ENCODE data around the gene NEDD9.

Gene NEDD9

GRCh38 chr6:11207199-11207968 lies 25.1 kb downstream of the NEDD9 start:
- H3K36me3 Mint-ChIP-seq (ENCODE audit: low read depth), result peaks cover 41% of the 10 kb centered on the region
- no peaks in the 10 kb centered on the region for H3K9me3 Mint-ChIP-seq
- H3K27me3 Mint-ChIP-seq (ENCODE audit: low read depth), result no peaks in the 10 kb centered on the region
- peaks cover 41% of the 10 kb centered on the region for H3K4me1 Mint-ChIP-seq
- H3K27ac Mint-ChIP-seq, result peak overlapping the region; percentile 20 to 76 (median 37)
- TF ChIP-seq CTCF (IDR thresholded peaks at IDR 0.05; ENCODE audit: unreplicated experiment in 3 of 3), result no peak
- H3K4me3 Mint-ChIP-seq, result no peak overlapping the region

- H3K27ac Mint-ChIP-seq, result peak overlapping the region; percentile 20 to 76 (median 37)
- no peaks in the 10 kb centered on the region for H3K9me3 Mint-ChIP-seq
- no peak for TF ChIP-seq CTCF (IDR thresholded peaks at IDR 0.05; ENCODE audit: unreplicated experiment in 3 of 3)
- H3K27me3 Mint-ChIP-seq (ENCODE audit: low read depth), result no peaks in the 10 kb centered on the region
- H3K4me1 Mint-ChIP-seq, result peaks cover 43% of the 10 kb centered on the region
- H3K4me3 Mint-ChIP-seq, result no peak overlapping the region
- H3K36me3 Mint-ChIP-seq (ENCODE audit: low read depth), result peaks cover 37% of the 10 kb centered on the region
Measured at GRCh38 chr6:11206576-11206975, 25.9 kb downstream of the NEDD9 start.

- H3K27ac Mint-ChIP-seq, result peak overlapping the region in 2 of 3 experiments; percentile 40 to 50
- no peaks in the 10 kb centered on the region for H3K27me3 Mint-ChIP-seq (ENCODE audit: low read depth)
- peaks cover 38% of the 10 kb centered on the region for H3K4me1 Mint-ChIP-seq
- TF ChIP-seq CTCF (IDR thresholded peaks at IDR 0.05; ENCODE audit: unreplicated experiment in 3 of 3), result no peak
- H3K4me3 Mint-ChIP-seq, result no peak overlapping the region
- H3K36me3 Mint-ChIP-seq (ENCODE audit: low read depth), result peaks cover 46% of the 10 kb centered on the region
- H3K9me3 Mint-ChIP-seq, result no peaks in the 10 kb centered on the region
Measured at GRCh38 chr6:11204794-11205366, 27.6 kb downstream of the NEDD9 start.

GRCh38 chr6:11204005-11204399 lies 28.5 kb downstream of the NEDD9 start:
- peak overlapping the region; percentile 54 to 98 (median 91) for H3K27ac Mint-ChIP-seq
- TF ChIP-seq CTCF (IDR thresholded peaks at IDR 0.05; ENCODE audit: unreplicated experiment in 3 of 3), result no peak
- peaks cover 38% of the 10 kb centered on the region for H3K4me1 Mint-ChIP-seq
- H3K9me3 Mint-ChIP-seq, result no peaks in the 10 kb centered on the region
- peaks cover 46% of the 10 kb centered on the region for H3K36me3 Mint-ChIP-seq (ENCODE audit: low read depth)
- no peak overlapping the region for H3K4me3 Mint-ChIP-seq
- no peaks in the 10 kb centered on the region for H3K27me3 Mint-ChIP-seq (ENCODE audit: low read depth)

GRCh38 chr6:11203306-11204004 lies 29.0 kb downstream of the NEDD9 start:
- Mint-ChIP-seq H3K9me3 (no peaks in the 10 kb centered on the region), H3K4me1 (peaks cover 40% of the 10 kb centered on the region), H3K27me3 (ENCODE audit: low read depth) (no peaks in the 10 kb centered on the region), H3K27ac (peak overlapping the region; percentile 91 to 98 (median 95)), H3K36me3 (ENCODE audit: low read depth) (peaks cover 49% of the 10 kb centered on the region), H3K4me3 (no peak overlapping the region)
- no peak for TF ChIP-seq CTCF (IDR thresholded peaks at IDR 0.05; ENCODE audit: unreplicated experiment in 3 of 3)
